HepG2 (cell line): Measurements from ENCODE around the gene ENO2. TPM values are rescaled to one million over a fixed set of nuclear protein-coding genes. Genes with fewer than 3 reads are reported as not detected.

ENCODE experiments used
- ARID2 ChIP-seq: sonication (generic); formaldehyde crosslinking; IDR thresholded peaks from 2 replicates; pipeline ENCODE4 v1.8.1; 2022; ENCODE audit warnings: mild to moderate bottlenecking, missing genetic modification reagents, borderline replicate concordance
- DMAP1 ChIP-seq: IDR thresholded peaks from 2 replicates; pipeline ENCODE4 v1.6.1; 2016
- FOXJ3 ChIP-seq: sonication (generic); formaldehyde crosslinking; IDR thresholded peaks from 2 replicates; pipeline ENCODE4 v1.4.0; 2020; ENCODE audit warnings: missing genetic modification reagents, mild to moderate bottlenecking, borderline replicate concordance
- HES4 ChIP-seq: sonication (generic); formaldehyde crosslinking; IDR thresholded peaks from 2 replicates; pipeline ENCODE4 v1.9.0; 2021; ENCODE audit warnings: mild to moderate bottlenecking, missing genetic modification reagents, borderline replicate concordance
- HMGXB4 ChIP-seq, 2 experiments: sonication (generic) in 1 of 2; formaldehyde crosslinking in 1 of 2; IDR thresholded peaks; 2 replicates each; pipeline versions ENCODE4 v1.4.0 to v1.6.1; 2018 to 2020; ENCODE audit warnings: missing genetic modification reagents in 2 of 2, borderline replicate concordance in 1 of 2, low read depth in 1 of 2, mild to moderate bottlenecking in 1 of 2, missing biosample characterization in 1 of 2
- HNF4A ChIP-seq: sonication (generic); formaldehyde crosslinking; IDR thresholded peaks from 2 replicates; pipeline ENCODE4 v1.4.0; 2020; ENCODE audit warnings: missing genetic modification reagents
- HNRNPK ChIP-seq: fragments of 200-400 bp; formaldehyde crosslinking; IDR thresholded peaks from 2 replicates; pipeline ENCODE4 v1.6.1; 2018; ENCODE audit warnings: low read length, low read depth, moderate library complexity, mild to moderate bottlenecking; ENCODE audit not compliant: poor library complexity, severe bottlenecking
- PAF1 ChIP-seq: IDR thresholded peaks from 2 replicates; pipeline ENCODE4 v1.6.1; 2016; ENCODE audit warnings: missing genetic modification reagents, missing compliant biosample characterization
- REXO4 ChIP-seq: sonication (generic); formaldehyde crosslinking; IDR thresholded peaks from 2 replicates; pipeline ENCODE4 v1.8.0; 2022; ENCODE audit warnings: missing genetic modification reagents, mild to moderate bottlenecking, borderline replicate concordance
- RORA ChIP-seq: sonication (generic); formaldehyde crosslinking; IDR thresholded peaks from 2 replicates; pipeline ENCODE4 v1.5.0; 2020; ENCODE audit warnings: mild to moderate bottlenecking, missing genetic modification reagents, moderate library complexity
- TCF12 ChIP-seq, 2 experiments: fragments of 450-650 bp in 1 of 2; sonication (generic) in 1 of 2; formaldehyde crosslinking in 1 of 2; IDR thresholded peaks; 2 replicates each; pipeline versions ENCODE4 v1.6.1 to v1.8.0; 2017 to 2022; ENCODE audit warnings: antibody characterized with exemption in 1 of 2, mild to moderate bottlenecking in 1 of 2, missing genetic modification reagents in 1 of 2, moderate library complexity in 1 of 2
- TIGD3 ChIP-seq: sonication (generic); formaldehyde crosslinking; IDR thresholded peaks from 2 replicates; pipeline ENCODE4 v1.5.1; 2020; ENCODE audit warnings: mild to moderate bottlenecking, missing genetic modification reagents, borderline replicate concordance
- ZBTB25 ChIP-seq: IDR thresholded peaks from 2 replicates; pipeline ENCODE4 v1.6.1; 2018; ENCODE audit warnings: missing genetic modification reagents
- ZFP90 ChIP-seq: sonication (generic); formaldehyde crosslinking; IDR thresholded peaks from 2 replicates; pipeline ENCODE4 v1.8.0; 2022; ENCODE audit warnings: missing genetic modification reagents, mild to moderate bottlenecking, inconsistent platforms, borderline replicate concordance
- ZNF225 ChIP-seq: sonication (generic); formaldehyde crosslinking; IDR thresholded peaks from 2 replicates; pipeline ENCODE4 v1.4.0; 2020; ENCODE audit warnings: mild to moderate bottlenecking, missing genetic modification reagents
- ZNF281 ChIP-seq: sonication (generic); formaldehyde crosslinking; IDR thresholded peaks from 2 replicates; pipeline ENCODE4 v1.4.0; 2020; ENCODE audit warnings: missing genetic modification reagents, borderline replicate concordance
- ZNF550 ChIP-seq: sonication (generic); formaldehyde crosslinking; IDR thresholded peaks from 2 replicates; pipeline ENCODE4 v1.4.0; 2020; ENCODE audit warnings: mild to moderate bottlenecking, missing genetic modification reagents, borderline replicate concordance
- ZNF672 ChIP-seq: sonication (generic); formaldehyde crosslinking; IDR thresholded peaks from 2 replicates; pipeline ENCODE4 v1.8.1; 2022; ENCODE audit warnings: missing genetic modification reagents
- ZNF775 ChIP-seq: sonication (generic); formaldehyde crosslinking; IDR thresholded peaks from 2 replicates; pipeline ENCODE4 v1.4.0; 2020; ENCODE audit warnings: missing genetic modification reagents, mild to moderate bottlenecking, moderate library complexity, borderline replicate concordance
- ZNF776 ChIP-seq: sonication (generic); formaldehyde crosslinking; IDR thresholded peaks from 2 replicates; pipeline ENCODE4 v1.4.0; 2020; ENCODE audit warnings: mild to moderate bottlenecking, missing genetic modification reagents
- ZNF777 ChIP-seq: sonication (generic); formaldehyde crosslinking; IDR thresholded peaks from 2 replicates; pipeline ENCODE4 v1.4.0; 2020; ENCODE audit warnings: missing genetic modification reagents
- polyA plus RNA-seq, 8 experiments: library from polyadenylated mRNA; depleted of rRNA in 3 of 8; stranded (reverse) in 7 of 8; unstranded in 1 of 8; fragments of >200 nt; fragmentation: Illumina TruSeq in 4 of 8; extraction: Trizol in 4 of 8; gene quantifications; 2 replicates each; pipeline versions ENCODE4 v1.2.1 to v1.2.3, GENCODE V29; 2011 to 2016; ENCODE audit warnings: low read depth in 4 of 8, missing spikeins in 1 of 8, mixed read lengths in 1 of 8; ENCODE audit not compliant: insufficient read depth in 1 of 8
- total RNA-seq, 5 experiments: library from RNA; depleted of rRNA; stranded (reverse); fragments of >200 nt; fragmentation: Illumina TruSeq; extraction: Trizol; gene quantifications; 2 replicates each; pipeline ENCODE4 v1.2.3, GENCODE V29; 2016; ENCODE audit warnings: low read depth in 1 of 5

Gene ENO2
- total and polyA plus RNA-seq, 2 of the 13 experiments (the other 11 are each of a cell fraction or from before 2014, with no cell fraction given) = 19.3 to 136 TPM

- TF ChIP-seq FOXJ3 = no peak
- TF ChIP-seq ZNF550 = 0 out of 2 replicates have a peak, but pooled peaks have one; percentile 50
- TF ChIP-seq HNRNPK = peak; percentile 99
- TF ChIP-seq ZNF775 = no peak
- TF ChIP-seq RORA = no peak
- TF ChIP-seq PAF1 (CRISPR knock-in tag) = no peak
- TF ChIP-seq TIGD3 (CRISPR knock-in tag) = no peak
- TF ChIP-seq DMAP1 (CRISPR knock-in tag) = peak; percentile 32; the same call in 1 of the 2 replicates
- peak; percentile 46; the same call in 1 of the 2 replicates for TF ChIP-seq ZNF281 (CRISPR knock-in tag)
- peak in 1 of 2 experiments; percentile 46; a peak in 1 of 4 replicates for TF ChIP-seq HMGXB4 (CRISPR knock-in tag; IDR thresholded peaks at IDR 0.05; ENCODE audit: borderline replicate concordance in 1 of 2, low read depth in 1 of 2)
- TF ChIP-seq TCF12 (IDR thresholded peaks at IDR 0.05) = no peak
- TF ChIP-seq TCF12 (CRISPR knock-in tag; IDR thresholded peaks at IDR 0.05) = 0 out of 2 replicates have a peak, but pooled peaks have one; percentile 49
- TF ChIP-seq ZNF225 (CRISPR knock-in tag) = no peak
- TF ChIP-seq ZNF672 (CRISPR knock-in tag) = no peak
- no peak for TF ChIP-seq HNF4A (CRISPR knock-in tag)
- TF ChIP-seq ZFP90 (CRISPR knock-in tag) = no peak; the same call in 1 of the 2 replicates
- TF ChIP-seq ZNF777 = peak; percentile 81
- TF ChIP-seq ARID2 = peak; percentile 12; the same call in 1 of the 2 replicates
- TF ChIP-seq REXO4 (CRISPR knock-in tag) = no peak
- peak; percentile 19; the same call in 1 of the 2 replicates for TF ChIP-seq ZBTB25 (CRISPR knock-in tag)
- TF ChIP-seq ZNF776 = no peak; the same call in 1 of the 2 replicates
- TF ChIP-seq HES4 (CRISPR knock-in tag) = peak; percentile 16; the same call in 1 of the 2 replicates
Measured at GRCh38 chr12:6914246-6914946, at the start of gene ENO2 (continued).
